ENCODE results near the gene MMP25.

Gene MMP25

GRCh38 chr16:3099732-3100499 lies 53.6 kb downstream of the MMP25 start:
- H3K36me3 ChIP-seq (ENCODE audit: control insufficient read depth in 1 of 2, insufficient read depth in 2 of 2, low read length in 2 of 2): no peaks in the 10 kb centered on the region
- no peaks in the 10 kb centered on the region for H3K9me3 ChIP-seq (ENCODE audit: control insufficient read depth in 1 of 2, low read length in 2 of 2)
- peak overlapping the region; percentile 18 to 58 for H3K4me3 ChIP-seq (ENCODE audit: low read depth in 1 of 2, low read length in 2 of 2)
- H3K27ac ChIP-seq (ENCODE audit: low read depth, low read length): no peak overlapping the region
- H3K9ac ChIP-seq (ENCODE audit: low read depth in 1 of 2, low read length in 2 of 2): peak overlapping the region in 1 of 2 donors; percentile 43
- H3K4me1 ChIP-seq (ENCODE audit: control insufficient read depth in 1 of 2, insufficient read depth in 2 of 2, low read length in 2 of 2): peaks cover 15 to 28% of the 10 kb centered on the region in 2 donors
- H3K27me3 ChIP-seq (ENCODE audit: control insufficient read depth in 1 of 2, insufficient read depth in 2 of 2, low read length in 2 of 2): no peaks in the 10 kb centered on the region

- no peak overlapping the region for H3K9ac ChIP-seq (ENCODE audit: low read depth in 1 of 2, low read length in 2 of 2)
- peak overlapping the region in 1 of 2 donors; percentile 28 for H3K4me3 ChIP-seq (ENCODE audit: low read depth in 1 of 2, low read length in 2 of 2)
- no peaks in the 10 kb centered on the region for H3K9me3 ChIP-seq (ENCODE audit: control insufficient read depth in 1 of 2, low read length in 2 of 2)
These were observed 54.9 kb downstream of the MMP25 start for GRCh38 chr16:3101018-3101840.

DNA sequence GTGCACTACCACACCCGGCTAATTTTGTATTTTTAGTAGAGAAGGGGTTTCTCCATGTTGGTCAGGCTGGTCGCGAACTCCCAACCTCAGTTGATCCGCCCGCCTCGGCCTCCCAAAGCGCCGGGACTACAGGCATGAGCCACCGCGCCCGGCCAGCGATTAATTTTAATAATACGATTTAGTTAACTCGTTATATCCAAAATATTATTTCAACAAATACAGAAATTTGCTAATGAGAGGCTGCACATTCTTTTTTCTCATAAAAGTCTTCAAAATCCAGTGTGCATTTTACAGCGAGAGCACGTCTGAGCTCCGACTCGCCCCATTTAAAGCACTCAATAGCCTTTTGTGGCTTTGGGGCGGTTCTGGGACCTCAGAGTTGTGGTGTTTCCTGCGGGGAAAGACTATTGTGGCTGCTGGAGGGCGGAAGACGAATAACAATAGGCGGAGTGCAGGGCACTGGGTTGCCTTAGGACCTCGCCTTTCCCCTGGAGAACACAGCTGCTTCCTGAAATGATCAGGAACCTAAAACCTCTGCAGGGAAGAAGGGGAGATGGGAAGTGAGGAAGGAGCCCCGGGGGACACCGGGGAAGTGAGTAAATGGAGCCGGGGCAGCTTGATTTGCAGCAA lies 55.6 kb downstream of the MMP25 start:
- no peaks in the 10 kb centered on the region for H3K9me3 ChIP-seq (ENCODE audit: control insufficient read depth in 1 of 2, low read length in 2 of 2)
- no peaks in the 10 kb centered on the region for H3K27me3 ChIP-seq (ENCODE audit: control insufficient read depth in 1 of 2, insufficient read depth in 2 of 2, low read length in 2 of 2)
- no peaks in the 10 kb centered on the region for H3K36me3 ChIP-seq (ENCODE audit: control insufficient read depth in 1 of 2, insufficient read depth in 2 of 2, low read length in 2 of 2)
- H3K27ac ChIP-seq (ENCODE audit: low read depth, low read length): no peak overlapping the region
- no peak overlapping the region for H3K9ac ChIP-seq (ENCODE audit: low read depth in 1 of 2, low read length in 2 of 2)
- H3K4me1 ChIP-seq (ENCODE audit: control insufficient read depth in 1 of 2, insufficient read depth in 2 of 2, low read length in 2 of 2): peaks cover 18 to 25% of the 10 kb centered on the region in 2 donors
- H3K4me3 ChIP-seq (ENCODE audit: low read depth in 1 of 2, low read length in 2 of 2): no peak overlapping the region

More at GRCh38 chr16:3101018-3101840, 54.9 kb downstream of the MMP25 start:
- Histone ChIP-seq H3K27ac (ENCODE audit: low read depth, low read length) (no peak overlapping the region), H3K27me3 (ENCODE audit: control insufficient read depth in 1 of 2, insufficient read depth in 2 of 2, low read length in 2 of 2) (no peaks in the 10 kb centered on the region), H3K4me1 (ENCODE audit: control insufficient read depth in 1 of 2, insufficient read depth in 2 of 2, low read length in 2 of 2) (peaks cover 15 to 25% of the 10 kb centered on the region in 2 donors), H3K36me3 (ENCODE audit: control insufficient read depth in 1 of 2, insufficient read depth in 2 of 2, low read length in 2 of 2) (no peaks in the 10 kb centered on the region)

GRCh38 chr16:3106205-3106928 lies 60.0 kb downstream of the MMP25 start:
- Histone ChIP-seq H3K4me1 (ENCODE audit: control insufficient read depth in 1 of 2, insufficient read depth in 2 of 2, low read length in 2 of 2) (peaks cover 8 to 13% of the 10 kb centered on the region in 2 donors), H3K27ac (ENCODE audit: low read depth, low read length) (no peak overlapping the region), H3K9me3 (ENCODE audit: control insufficient read depth in 1 of 2, low read length in 2 of 2) (no peaks in the 10 kb centered on the region), H3K9ac (ENCODE audit: low read depth in 1 of 2, low read length in 2 of 2) (peak overlapping the region; percentile 76 to 84), H3K27me3 (ENCODE audit: control insufficient read depth in 1 of 2, insufficient read depth in 2 of 2, low read length in 2 of 2) (no peaks in the 10 kb centered on the region), H3K36me3 (ENCODE audit: control insufficient read depth in 1 of 2, insufficient read depth in 2 of 2, low read length in 2 of 2) (no peaks in the 10 kb centered on the region), H3K4me3 (ENCODE audit: low read depth in 1 of 2, low read length in 2 of 2) (peak overlapping the region; percentile 67 to 77)
